ENCODE measurements around the gene APEX1. TPM values are rescaled to one million over a fixed set of nuclear protein-coding genes. Genes with fewer than 3 reads are reported as not detected.
A peak's percentile ranks its signal among the peaks of the same experiment; 100 is the strongest.

Gene APEX1
- total RNA-seq = 100 to 1,000 TPM in 4 of 6 donors, 10 to 100 TPM in 2; 81.5 to 134 (median 119) TPM

DNA sequence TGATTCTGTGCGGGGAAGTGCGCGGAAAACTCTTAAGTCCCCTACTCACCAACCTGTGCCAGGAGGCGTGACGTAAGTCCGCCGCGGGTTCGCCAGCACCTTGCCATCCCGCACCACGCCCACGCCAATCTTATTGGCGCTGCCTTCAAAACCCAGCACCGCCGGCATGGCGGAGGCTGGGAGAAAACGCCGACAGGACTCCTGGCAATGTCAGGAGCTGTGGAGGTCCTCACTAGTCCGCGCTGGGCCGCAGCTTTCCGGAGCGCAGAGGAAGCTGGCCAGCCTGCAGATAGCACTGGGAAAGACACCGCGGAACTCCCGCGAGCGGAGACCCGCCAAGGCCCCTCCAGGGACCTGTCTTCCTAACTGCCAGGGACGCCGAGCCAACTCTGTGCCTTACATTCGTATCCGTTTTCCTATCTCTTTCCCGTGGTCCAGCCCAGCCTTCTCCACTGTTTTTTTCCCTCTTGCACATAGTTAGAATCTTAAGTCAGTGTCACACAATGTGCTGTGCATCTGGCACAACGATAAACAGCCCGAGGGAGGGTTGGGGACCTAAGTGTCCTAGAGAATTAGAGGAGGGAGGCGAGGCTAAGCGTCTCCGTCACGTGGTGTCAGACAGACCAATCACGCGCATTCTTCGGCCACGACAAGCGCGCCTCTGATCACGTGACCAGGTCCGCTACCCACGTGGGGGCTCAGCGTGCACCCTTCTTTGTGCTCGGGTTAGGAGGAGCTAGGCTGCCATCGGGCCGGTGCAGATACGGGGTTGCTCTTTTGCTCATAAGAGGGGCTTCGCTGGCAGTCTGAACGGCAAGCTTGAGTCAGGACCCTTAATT lies at the start of gene APEX1, which contains the start of gene OSGEP:
Gene APEX1 (plus strand): TSS at position 711 of the 839 bp plus-strand sequence. CDS start 420 bp downstream, outside the sequence.
Gene OSGEP (minus strand): TSS at position 297 of the 839 bp plus-strand sequence. CDS start 129 bp downstream, at position 168.
- H3K9me3 ChIP-seq = no peaks in the 10 kb centered on the region
- DNase-seq (peak; percentile 93 to 99), ATAC-seq (ENCODE audit: low FRiP score in 2 of 2) (peak; percentile 95 to 97)
- H3K36me3 ChIP-seq = peaks cover 25 to 66% (median 48%) of the 10 kb centered on the region in 4 donors
- peak within 1 kb of the TSS; percentile 77 to 92 (median 82) for H3K4me3 ChIP-seq
- H3K27ac ChIP-seq = peak within 1 kb of the TSS; percentile 90 to 95 (median 93)
- WGBS, 2 donors = 0% methylated on average over 17 to 55 of the region's 56 CpGs
- no peaks in the 10 kb centered on the region for H3K27me3 ChIP-seq
- H3K4me1 ChIP-seq = peaks cover 25 to 54% (median 34%) of the 10 kb centered on the region in 4 donors
- TF ChIP-seq, protein P1, sequence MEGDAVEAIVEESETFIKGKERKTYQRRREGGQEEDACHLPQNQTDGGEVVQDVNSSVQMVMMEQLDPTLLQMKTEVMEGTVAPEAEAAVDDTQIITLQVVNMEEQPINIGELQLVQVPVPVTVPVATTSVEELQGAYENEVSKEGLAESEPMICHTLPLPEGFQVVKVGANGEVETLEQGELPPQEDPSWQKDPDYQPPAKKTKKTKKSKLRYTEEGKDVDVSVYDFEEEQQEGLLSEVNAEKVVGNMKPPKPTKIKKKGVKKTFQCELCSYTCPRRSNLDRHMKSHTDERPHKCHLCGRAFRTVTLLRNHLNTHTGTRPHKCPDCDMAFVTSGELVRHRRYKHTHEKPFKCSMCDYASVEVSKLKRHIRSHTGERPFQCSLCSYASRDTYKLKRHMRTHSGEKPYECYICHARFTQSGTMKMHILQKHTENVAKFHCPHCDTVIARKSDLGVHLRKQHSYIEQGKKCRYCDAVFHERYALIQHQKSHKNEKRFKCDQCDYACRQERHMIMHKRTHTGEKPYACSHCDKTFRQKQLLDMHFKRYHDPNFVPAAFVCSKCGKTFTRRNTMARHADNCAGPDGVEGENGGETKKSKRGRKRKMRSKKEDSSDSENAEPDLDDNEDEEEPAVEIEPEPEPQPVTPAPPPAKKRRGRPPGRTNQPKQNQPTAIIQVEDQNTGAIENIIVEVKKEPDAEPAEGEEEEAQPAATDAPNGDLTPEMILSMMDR (IDR thresholded peaks at IDR 0.05) = peak in 1 of 6 experiments; percentile 27
- TF ChIP-seq EP300 (IDR thresholded peaks at IDR 0.05) (peak in 1 of 4 donors; percentile 43), POLR2A (IDR thresholded peaks at IDR 0.05) (peak in 3 of 4 donors; percentile 58 to 90 (median 80)), POLR2AphosphoS5 (IDR thresholded peaks at IDR 0.05) (peak; percentile 84 to 87)

DNA sequence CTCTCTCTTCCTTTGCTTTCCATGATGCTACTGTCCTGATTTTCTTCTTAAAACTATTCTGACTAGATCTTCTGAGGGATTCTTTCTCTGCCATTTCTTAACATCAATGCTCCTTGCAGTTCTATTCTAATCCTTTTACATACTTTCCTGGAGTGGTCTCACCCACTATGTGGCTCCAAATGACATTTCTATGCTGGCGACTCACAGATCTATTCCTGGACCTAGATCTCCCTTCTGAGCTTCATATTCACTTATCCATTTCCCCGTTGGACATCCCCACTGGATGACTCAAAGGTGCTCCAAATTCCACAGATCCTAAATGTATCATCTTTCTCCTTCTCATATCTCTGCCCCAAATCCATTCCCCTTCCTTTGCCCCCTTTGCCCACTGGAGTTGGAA lies 45.8 kb upstream of the APEX1 start:
- Histone ChIP-seq H3K27ac (no peak overlapping the region), H3K27me3 (no peaks in the 10 kb centered on the region), H3K9me3 (no peaks in the 10 kb centered on the region), H3K36me3 (peaks cover 10 to 46% (median 41%) of the 10 kb centered on the region in 4 donors), H3K4me1 (peaks cover 12 to 14% (median 13%) of the 10 kb centered on the region in 4 donors), H3K4me3 (no peak overlapping the region)
- no peak for ATAC-seq (ENCODE audit: low FRiP score in 2 of 2)
- WGBS, 2 donors = 90 to 92% methylated on average over 2 of the region's 2 CpGs
- no peak for DNase-seq
- no peak for TF ChIP-seq EP300 (IDR thresholded peaks at IDR 0.05)
- TF ChIP-seq, protein P1 (IDR thresholded peaks at IDR 0.05) = no peak
- no peak for TF ChIP-seq POLR2A (IDR thresholded peaks at IDR 0.05)
- no peak for TF ChIP-seq POLR2AphosphoS5 (IDR thresholded peaks at IDR 0.05)

DNA sequence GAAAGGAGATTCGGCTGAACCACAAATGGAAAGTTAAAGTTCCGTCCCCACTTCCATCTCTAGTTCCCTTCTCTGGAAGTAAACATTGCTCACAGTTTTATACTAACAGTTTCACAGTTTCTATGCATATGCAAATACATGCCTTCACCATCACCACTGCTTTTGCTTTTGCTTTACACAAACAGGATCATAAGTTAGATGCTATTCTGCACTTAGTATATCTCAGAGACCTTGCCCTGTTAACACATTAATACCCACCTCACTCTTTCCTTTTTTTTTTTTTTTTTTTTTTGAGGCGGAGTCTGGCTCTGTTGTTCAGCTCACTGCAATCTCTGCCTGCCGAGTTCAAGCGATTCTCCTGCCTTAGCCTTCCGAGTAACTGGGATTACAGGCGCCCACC lies 42.6 kb upstream of the APEX1 start:
- DNase-seq = no peak
- peaks cover 6 to 15% (median 12%) of the 10 kb centered on the region in 4 donors for H3K36me3 ChIP-seq
- TF ChIP-seq, protein P1 (IDR thresholded peaks at IDR 0.05) = no peak
- TF ChIP-seq POLR2AphosphoS5 (IDR thresholded peaks at IDR 0.05) (no peak), EP300 (IDR thresholded peaks at IDR 0.05) (no peak), POLR2A (IDR thresholded peaks at IDR 0.05) (no peak)
- peak overlapping the region in 3 of 4 donors; percentile 76 to 80 (median 76) for H3K4me3 ChIP-seq
- 2 to 3% methylated on average over 7 of the region's 7 CpGs for WGBS, 2 donors
- peaks cover 14 to 26% (median 19%) of the 10 kb centered on the region in 4 donors for H3K4me1 ChIP-seq
- ATAC-seq (ENCODE audit: low FRiP score in 2 of 2) = peak in 1 of 2 donors; percentile 20
- H3K27me3 ChIP-seq = no peaks in the 10 kb centered on the region
- H3K9me3 ChIP-seq = no peaks in the 10 kb centered on the region
- peak overlapping the region; percentile 92 to 98 (median 98) for H3K27ac ChIP-seq

GRCh38 chr14:20412876-20413743 lies 41.9 kb upstream of the APEX1 start, which contains the start of gene TEP1:
TSS of gene TEP1 (minus strand) at chr14:20413501. CDS start at chr14:20408439, 5,062 bp downstream.
- H3K4me1 ChIP-seq = peaks cover 14 to 26% (median 19%) of the 10 kb centered on the region in 4 donors

More at GRCh38 chr14:20412876-20413743, 41.9 kb upstream of the APEX1 start, which contains the start of gene TEP1:
- H3K9me3 ChIP-seq = no peaks in the 10 kb centered on the region
- TF ChIP-seq EP300 (IDR thresholded peaks at IDR 0.05) (peak in 1 of 4 donors; percentile 31), POLR2AphosphoS5 (IDR thresholded peaks at IDR 0.05) (peak; percentile 71 to 82), POLR2A (IDR thresholded peaks at IDR 0.05) (peak in 3 of 4 donors; percentile 14 to 90 (median 78))
- TF ChIP-seq, protein P1 (IDR thresholded peaks at IDR 0.05) = peak in 2 of 6 experiments; percentile 9 to 27
- ATAC-seq (ENCODE audit: low FRiP score in 2 of 2) (peak; percentile 97 to 98), DNase-seq (peak; percentile 93 to 96)
- peak within 1 kb of the TSS; percentile 92 to 98 (median 98) for H3K27ac ChIP-seq
- H3K27me3 ChIP-seq = no peaks in the 10 kb centered on the region
- H3K4me3 ChIP-seq = peak within 1 kb of the TSS; percentile 54 to 80 (median 76)
- peaks cover 0 to 8% (median 5%) of the 10 kb centered on the region in 4 donors for H3K36me3 ChIP-seq
- WGBS, 2 donors = 0% methylated on average over 35 to 38 of the region's 43 CpGs

Measured in upper lobe of left lung (tissue), 6 donors.